ENCODE results near the gene BBX.

- TF ChIP-seq POLR2A (IDR thresholded peaks at IDR 0.05; ENCODE audit: low read length): no peak
- TF ChIP-seq GATA1 (IDR thresholded peaks at IDR 0.05; ENCODE audit: low read depth, low read length): no peak
These were observed 222.6 kb downstream of the BBX start for GRCh38 chr3:107745354-107745753.
